ENCODE measurements around the gene CFAP90.

DNA sequence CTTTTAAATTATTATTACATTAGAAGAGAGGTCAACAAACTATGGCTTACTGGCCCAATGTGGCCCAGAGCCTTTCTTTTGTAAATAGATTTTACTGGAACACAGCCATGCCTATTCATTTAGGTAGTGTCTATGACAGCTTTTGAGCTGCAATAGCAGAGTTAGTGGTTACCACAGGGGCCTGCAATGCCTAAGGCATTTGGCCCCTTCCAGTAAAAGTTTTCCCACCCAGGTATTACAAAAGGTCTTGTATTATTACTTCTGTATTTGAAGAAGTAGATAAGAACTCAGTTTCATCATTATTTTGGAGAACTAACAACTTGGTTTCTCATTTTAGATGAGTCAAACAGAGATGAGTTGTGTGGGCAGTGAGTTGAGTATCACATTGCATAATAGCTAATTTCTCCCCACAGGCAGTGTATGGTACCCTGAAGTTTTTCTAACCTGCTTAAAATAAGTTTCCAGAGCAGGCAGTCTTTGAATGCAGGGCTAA lies 27.5 kb upstream of the CFAP90 start:
- no peak for TF ChIP-seq POLR2A (IDR thresholded peaks at IDR 0.05)
- TF ChIP-seq, protein P1, sequence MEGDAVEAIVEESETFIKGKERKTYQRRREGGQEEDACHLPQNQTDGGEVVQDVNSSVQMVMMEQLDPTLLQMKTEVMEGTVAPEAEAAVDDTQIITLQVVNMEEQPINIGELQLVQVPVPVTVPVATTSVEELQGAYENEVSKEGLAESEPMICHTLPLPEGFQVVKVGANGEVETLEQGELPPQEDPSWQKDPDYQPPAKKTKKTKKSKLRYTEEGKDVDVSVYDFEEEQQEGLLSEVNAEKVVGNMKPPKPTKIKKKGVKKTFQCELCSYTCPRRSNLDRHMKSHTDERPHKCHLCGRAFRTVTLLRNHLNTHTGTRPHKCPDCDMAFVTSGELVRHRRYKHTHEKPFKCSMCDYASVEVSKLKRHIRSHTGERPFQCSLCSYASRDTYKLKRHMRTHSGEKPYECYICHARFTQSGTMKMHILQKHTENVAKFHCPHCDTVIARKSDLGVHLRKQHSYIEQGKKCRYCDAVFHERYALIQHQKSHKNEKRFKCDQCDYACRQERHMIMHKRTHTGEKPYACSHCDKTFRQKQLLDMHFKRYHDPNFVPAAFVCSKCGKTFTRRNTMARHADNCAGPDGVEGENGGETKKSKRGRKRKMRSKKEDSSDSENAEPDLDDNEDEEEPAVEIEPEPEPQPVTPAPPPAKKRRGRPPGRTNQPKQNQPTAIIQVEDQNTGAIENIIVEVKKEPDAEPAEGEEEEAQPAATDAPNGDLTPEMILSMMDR (IDR thresholded peaks at IDR 0.05), result no peak

Data from lower leg skin (tissue), 3 donors.